WTC11 (cell line): ENCODE results near the gene RSBN1L. TPM values are rescaled to one million over a fixed set of nuclear protein-coding genes. Genes with fewer than 3 reads are reported as not detected.
A peak's percentile ranks its signal among the peaks of the same experiment; 100 is the strongest.

Source experiments
- ATAC-seq: fragments of 200-7000 bp; cut with Tn5 transposase; 2 replicates; pipeline ENCODE4 v1.10.0; 2021; ENCODE audit warnings: mild to moderate bottlenecking, moderate library complexity
- CTCF ChIA-PET: fragments of 300-600 bp; sonication (Branson Sonifier 250); formaldehyde crosslinking; loops from one replicate; lab custom pipeline; 2021; ENCODE audit warnings: antibody characterized with exemption; lab: Charles Lee
- POLR2A ChIA-PET: fragments of 350-600 bp; sonication (Branson Sonifier 250); formaldehyde crosslinking; loops from one replicate; lab custom pipeline; 2021; ENCODE audit warnings: antibody characterized with exemption; lab: Charles Lee
- DNase-seq: peaks from one replicate; pipeline ENCODE4 v3.0.0; 2021; ENCODE audit warnings: low spot score
- H3K27ac Mint-ChIP-seq: 2 replicates; pipeline ENCODE4 v1.8.0; 2021; ENCODE audit warnings: mixed read lengths
- H3K27me3 Mint-ChIP-seq: 2 replicates; pipeline ENCODE4 v1.8.0; 2021; ENCODE audit warnings: low read depth, mild to moderate bottlenecking, moderate library complexity, mixed read lengths
- H3K36me3 Mint-ChIP-seq: 2 replicates; pipeline ENCODE4 v1.8.0; 2021; ENCODE audit warnings: mixed read lengths
- H3K4me1 Mint-ChIP-seq: 2 replicates; pipeline ENCODE4 v1.8.0; 2022; ENCODE audit warnings: mixed read lengths
- H3K4me3 Mint-ChIP-seq: 2 replicates; pipeline ENCODE4 v1.8.0; 2021; ENCODE audit warnings: mild to moderate bottlenecking, moderate library complexity, mixed read lengths
- H3K9me3 Mint-ChIP-seq: 2 replicates; pipeline ENCODE4 v1.8.0; 2021; ENCODE audit warnings: mixed read lengths
- AR ChIP-seq: fragments of 250-450 bp; sonication (Bioruptor Pico); IDR thresholded peaks from 2 replicates; pipeline ENCODE4 v1.9.0; 2021; ENCODE audit warnings: mild to moderate bottlenecking
- ATF2 ChIP-seq: sonication (generic); formaldehyde crosslinking; IDR thresholded peaks from 2 replicates; pipeline ENCODE4 v1.8.1; 2022; ENCODE audit warnings: low read depth, missing genetic modification reagents, borderline replicate concordance
- E2F4 ChIP-seq: sonication (generic); formaldehyde crosslinking; IDR thresholded peaks from 2 replicates; pipeline ENCODE4 v1.8.1; 2022; ENCODE audit warnings: low read depth, mild to moderate bottlenecking, moderate library complexity, missing genetic modification reagents, borderline replicate concordance
- E2F5 ChIP-seq: sonication (generic); formaldehyde crosslinking; IDR thresholded peaks from 2 replicates; pipeline ENCODE4 v1.8.1; 2022; ENCODE audit warnings: mild to moderate bottlenecking, moderate library complexity, missing genetic modification reagents
- FOXK1 ChIP-seq: sonication (generic); formaldehyde crosslinking; IDR thresholded peaks from 2 replicates; pipeline ENCODE4 v1.8.0; 2022; ENCODE audit warnings: mild to moderate bottlenecking, moderate library complexity, missing genetic modification reagents
- FOXP1 ChIP-seq: sonication (generic); formaldehyde crosslinking; IDR thresholded peaks from 2 replicates; pipeline ENCODE4 v1.8.0; 2022; ENCODE audit warnings: missing genetic modification reagents, mild to moderate bottlenecking, moderate library complexity, borderline replicate concordance
- IRF1 ChIP-seq: sonication (generic); formaldehyde crosslinking; IDR thresholded peaks from 2 replicates; pipeline ENCODE4 v1.8.0; 2023; ENCODE audit warnings: missing genetic modification reagents
- MAX ChIP-seq: sonication (generic); formaldehyde crosslinking; IDR thresholded peaks from 2 replicates; pipeline ENCODE4 v1.8.0; 2022; ENCODE audit warnings: mild to moderate bottlenecking, missing genetic modification reagents
- MLX ChIP-seq: sonication (generic); formaldehyde crosslinking; IDR thresholded peaks from 2 replicates; pipeline ENCODE4 v1.8.1; 2023; ENCODE audit warnings: mild to moderate bottlenecking, missing genetic modification reagents, moderate library complexity
- MYBL2 ChIP-seq: sonication (generic); formaldehyde crosslinking; IDR thresholded peaks from 2 replicates; pipeline ENCODE4 v1.8.1; 2023; ENCODE audit warnings: mild to moderate bottlenecking, moderate library complexity, missing genetic modification reagents
- NFATC4 ChIP-seq: fragments of 250-450 bp; sonication (Bioruptor Pico); IDR thresholded peaks from 2 replicates; pipeline ENCODE4 v1.9.0; 2021; ENCODE audit warnings: mild to moderate bottlenecking
- SMAD3 ChIP-seq: sonication (generic); formaldehyde crosslinking; IDR thresholded peaks from 2 replicates; pipeline ENCODE4 v1.8.0; 2022; ENCODE audit warnings: missing genetic modification reagents, mild to moderate bottlenecking, borderline replicate concordance
- SP1 ChIP-seq: sonication (generic); formaldehyde crosslinking; conservative IDR thresholded peaks from 2 replicates; pipeline ENCODE4 v1.8.1; 2022; ENCODE audit warnings: missing genetic modification reagents
- USF2 ChIP-seq: sonication (generic); formaldehyde crosslinking; IDR thresholded peaks from 2 replicates; pipeline ENCODE4 v1.8.1; 2023; ENCODE audit warnings: mild to moderate bottlenecking, missing genetic modification reagents, moderate library complexity
- ZNF121 ChIP-seq: sonication (generic); formaldehyde crosslinking; IDR thresholded peaks from 2 replicates; pipeline ENCODE4 v1.8.0; 2023; ENCODE audit warnings: missing genetic modification reagents
- ZNF263 ChIP-seq: sonication (generic); formaldehyde crosslinking; IDR thresholded peaks from 2 replicates; pipeline ENCODE4 v1.8.1; 2022; ENCODE audit warnings: low read depth, mild to moderate bottlenecking, moderate library complexity, missing genetic modification reagents
- total RNA-seq: library from RNA; stranded (reverse); gene quantifications from 3 replicates; pipeline ENCODE4 v1.2.3, GENCODE V29; 2021

The RSBN1L gene
- total RNA-seq, 1 experiment from 2014 or later: 16.8 TPM

- ATAC-seq (no peak), DNase-seq (no peak)
- POLR2A ChIA-PET: no interaction called here
- H3K36me3 Mint-ChIP-seq: no peaks in the 10 kb centered on the region
- no peaks in the 10 kb centered on the region for H3K27me3 Mint-ChIP-seq
- peak overlapping the region; percentile 99 for H3K4me3 Mint-ChIP-seq
- peaks cover under 1% of the 10 kb centered on the region; the same call in 1 of the 2 replicates for H3K9me3 Mint-ChIP-seq
- peaks cover 25% of the 10 kb centered on the region for H3K4me1 Mint-ChIP-seq
- CTCF ChIA-PET: no interaction called here
- no peak overlapping the region for H3K27ac Mint-ChIP-seq
- no peak for TF ChIP-seq MAX (CRISPR knock-in tag)
- TF ChIP-seq, all 79 proteins: peak for 0
These were observed 103.9 kb downstream of the RSBN1L start for GRCh38 chr7:77800158-77800557.

GRCh38 chr7:77800730-77801129, 104.5 kb downstream of the RSBN1L start:
- ChIA-PET POLR2A (no interaction called here), CTCF (no interaction called here)
- Mint-ChIP-seq H3K36me3 (peaks cover 3% of the 10 kb centered on the region), H3K27ac (no peak overlapping the region), H3K27me3 (no peaks in the 10 kb centered on the region), H3K4me1 (peaks cover 25% of the 10 kb centered on the region), H3K9me3 (peaks cover 6% of the 10 kb centered on the region), H3K4me3 (no peak overlapping the region)
- ATAC-seq (no peak), DNase-seq (no peak)
- TF ChIP-seq E2F4: no peak
- no peak for TF ChIP-seq E2F5
- TF ChIP-seq SP1 (CRISPR knock-in tag): no peak
- no peak for TF ChIP-seq FOXK1 (CRISPR knock-in tag)
- no peak for TF ChIP-seq ZNF263 (CRISPR knock-in tag)

GRCh38 chr7:77802557-77803405, 106.5 kb downstream of the RSBN1L start:
- Mint-ChIP-seq H3K27ac (no peak overlapping the region), H3K4me3 (no peak overlapping the region), H3K27me3 (no peaks in the 10 kb centered on the region), H3K9me3 (peaks cover 24% of the 10 kb centered on the region), H3K36me3 (peaks cover 15% of the 10 kb centered on the region)
- DNase-seq: no peak
- ChIA-PET CTCF (no interaction called here), POLR2A (interaction anchor here (0.5 kb wide), 1 partner anchor 63 kb away, joined by 6 read pairs; no protein-coding TSS in a partner anchor)
- 0 out of 2 replicates have a peak, but pooled peaks have one; percentile 4 for TF ChIP-seq ZNF121 (CRISPR knock-in tag)
- no peak for TF ChIP-seq USF2
- TF ChIP-seq FOXK1 (CRISPR knock-in tag): no peak
- no peak for TF ChIP-seq AR (CRISPR knock-in tag)
- no peak for TF ChIP-seq E2F5
- TF ChIP-seq, all 79 proteins: peak for 1
- H3K4me1 Mint-ChIP-seq: peaks cover 10% of the 10 kb centered on the region
- no peak for ATAC-seq

- DNase-seq (no peak), ATAC-seq (no peak)
- no peak overlapping the region for H3K27ac Mint-ChIP-seq
- peaks cover 30% of the 10 kb centered on the region for H3K9me3 Mint-ChIP-seq
- peaks cover 15% of the 10 kb centered on the region for H3K36me3 Mint-ChIP-seq
- no peak overlapping the region for H3K4me3 Mint-ChIP-seq
- POLR2A ChIA-PET: no interaction called here
- CTCF ChIA-PET: no interaction called here
- no peaks in the 10 kb centered on the region; the same call in 1 of the 2 replicates for H3K4me1 Mint-ChIP-seq
- no peaks in the 10 kb centered on the region for H3K27me3 Mint-ChIP-seq
- TF ChIP-seq ATF2 (CRISPR knock-in tag) (no peak), MYBL2 (no peak), IRF1 (CRISPR knock-in tag) (no peak), NFATC4 (CRISPR knock-in tag) (no peak), SMAD3 (CRISPR knock-in tag) (no peak), ZNF121 (CRISPR knock-in tag) (no peak), FOXP1 (CRISPR knock-in tag) (no peak), MLX (CRISPR knock-in tag) (no peak)
These were observed 110.2 kb downstream of the RSBN1L start for GRCh38 chr7:77806425-77806824.
